GM18499 (cell line): ENCODE data around the gene ROGDI.
A peak's percentile ranks its signal among the peaks of the same experiment; 100 is the strongest.

Experiments used
- ATAC-seq: cut with Tn5 transposase; IDR thresholded peaks from one replicate; pipeline ENCODE4 v1.9.1; 2021; ENCODE audit warnings: moderate number of reproducible peaks; ENCODE audit not compliant: insufficient read depth, unreplicated experiment

ROGDI gene, protein sequence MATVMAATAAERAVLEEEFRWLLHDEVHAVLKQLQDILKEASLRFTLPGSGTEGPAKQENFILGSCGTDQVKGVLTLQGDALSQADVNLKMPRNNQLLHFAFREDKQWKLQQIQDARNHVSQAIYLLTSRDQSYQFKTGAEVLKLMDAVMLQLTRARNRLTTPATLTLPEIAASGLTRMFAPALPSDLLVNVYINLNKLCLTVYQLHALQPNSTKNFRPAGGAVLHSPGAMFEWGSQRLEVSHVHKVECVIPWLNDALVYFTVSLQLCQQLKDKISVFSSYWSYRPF

DNA sequence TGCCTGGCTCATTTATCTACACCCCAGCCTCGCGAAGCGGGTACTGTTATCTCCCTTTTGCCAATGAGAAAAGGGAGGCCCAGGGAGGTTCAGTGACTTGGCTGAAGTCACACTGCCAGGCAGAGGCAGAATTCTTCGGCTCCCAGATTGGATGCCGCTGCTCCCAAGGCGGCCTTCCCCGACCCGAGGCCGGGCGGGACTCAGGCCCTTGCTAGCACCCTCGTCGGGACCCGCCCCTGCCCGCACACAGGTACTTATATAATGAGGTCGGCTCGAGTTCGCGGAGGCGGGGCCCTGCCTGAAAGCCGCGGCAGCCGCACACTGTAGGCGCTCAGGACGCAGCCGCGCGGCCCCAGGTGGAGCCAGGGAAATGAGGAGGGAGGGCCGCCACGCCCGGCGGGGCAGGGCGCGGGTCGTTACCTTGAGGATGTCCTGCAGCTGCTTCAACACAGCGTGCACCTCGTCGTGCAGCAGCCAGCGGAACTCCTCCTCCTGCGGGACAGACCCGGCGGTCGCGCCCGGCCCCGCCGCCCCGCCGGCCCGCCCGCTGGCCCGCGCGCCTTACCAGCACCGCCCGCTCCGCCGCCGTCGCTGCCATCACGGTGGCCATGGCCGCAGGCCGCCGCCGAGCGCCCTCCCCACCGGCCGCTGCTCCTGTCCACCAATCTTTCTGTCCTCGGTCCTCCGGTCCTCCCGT, at the start of gene ROGDI:
Gene ROGDI, minus strand, starts transcription at position 672 of the 697 bp plus-strand sequence. Its CDS starts 62 bp downstream, at position 610.
- peak; percentile 42 for ATAC-seq

DNA sequence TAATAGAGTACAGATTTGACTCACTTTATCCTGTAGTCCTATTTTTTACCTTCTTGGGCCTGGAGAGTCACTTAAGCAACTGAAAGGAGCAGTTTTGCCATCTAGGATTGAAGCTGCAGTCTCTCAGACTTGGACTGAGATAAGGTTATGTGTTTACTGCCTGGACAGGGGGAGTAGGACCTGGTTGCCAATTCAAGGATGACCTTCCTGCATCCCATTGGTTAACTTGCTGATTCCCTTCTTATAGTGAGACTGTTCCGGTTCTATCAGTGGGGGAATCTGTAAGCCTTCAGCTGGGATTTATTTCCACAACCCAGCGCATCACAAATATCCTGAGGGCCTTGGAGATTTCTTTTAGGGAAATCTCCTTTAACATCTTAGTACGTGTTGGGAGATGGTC, 47.8 kb upstream of the ROGDI start:
- ATAC-seq, result no peak

DNA sequence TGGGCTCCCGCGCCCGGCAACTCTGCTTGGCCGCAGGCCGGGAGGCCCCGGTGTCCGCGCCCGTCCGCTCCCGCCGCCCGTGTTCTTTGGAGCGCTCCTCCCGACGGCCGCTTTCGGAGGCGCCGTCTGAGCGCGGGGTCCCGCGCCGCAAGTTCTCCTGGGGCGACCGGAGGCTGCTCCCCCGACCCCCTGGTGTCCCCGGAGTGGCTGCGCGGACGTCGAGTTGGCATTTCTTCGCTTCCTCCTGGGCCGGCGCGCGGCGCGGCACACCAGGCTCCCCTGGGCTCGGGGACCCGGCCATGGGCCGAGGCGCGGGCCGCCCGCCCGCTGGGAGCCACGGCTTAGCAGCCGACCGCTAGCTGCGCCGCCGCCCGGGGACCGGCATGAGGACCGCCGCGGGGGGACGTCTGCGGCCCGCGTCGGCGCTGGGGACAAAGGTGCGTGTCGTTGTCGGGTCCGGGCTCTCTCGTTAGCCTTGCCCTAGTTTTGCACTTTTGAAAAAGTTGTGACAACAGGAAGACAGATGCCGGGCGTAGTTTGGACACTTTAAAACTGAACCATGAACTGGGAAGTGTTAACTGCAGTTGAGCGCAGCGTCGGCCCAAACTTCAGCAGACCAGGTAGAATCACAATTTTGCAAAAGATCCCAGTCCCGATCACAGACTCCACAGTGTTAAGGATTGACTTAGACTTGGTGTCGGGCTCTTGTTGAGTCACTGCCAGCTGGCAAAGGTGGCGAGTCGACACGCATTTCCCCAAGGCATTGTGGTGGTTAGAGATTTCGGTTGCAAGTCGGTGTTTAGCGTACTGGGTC, 45.5 kb upstream of the ROGDI start:
- peak; percentile 2 for ATAC-seq

DNA sequence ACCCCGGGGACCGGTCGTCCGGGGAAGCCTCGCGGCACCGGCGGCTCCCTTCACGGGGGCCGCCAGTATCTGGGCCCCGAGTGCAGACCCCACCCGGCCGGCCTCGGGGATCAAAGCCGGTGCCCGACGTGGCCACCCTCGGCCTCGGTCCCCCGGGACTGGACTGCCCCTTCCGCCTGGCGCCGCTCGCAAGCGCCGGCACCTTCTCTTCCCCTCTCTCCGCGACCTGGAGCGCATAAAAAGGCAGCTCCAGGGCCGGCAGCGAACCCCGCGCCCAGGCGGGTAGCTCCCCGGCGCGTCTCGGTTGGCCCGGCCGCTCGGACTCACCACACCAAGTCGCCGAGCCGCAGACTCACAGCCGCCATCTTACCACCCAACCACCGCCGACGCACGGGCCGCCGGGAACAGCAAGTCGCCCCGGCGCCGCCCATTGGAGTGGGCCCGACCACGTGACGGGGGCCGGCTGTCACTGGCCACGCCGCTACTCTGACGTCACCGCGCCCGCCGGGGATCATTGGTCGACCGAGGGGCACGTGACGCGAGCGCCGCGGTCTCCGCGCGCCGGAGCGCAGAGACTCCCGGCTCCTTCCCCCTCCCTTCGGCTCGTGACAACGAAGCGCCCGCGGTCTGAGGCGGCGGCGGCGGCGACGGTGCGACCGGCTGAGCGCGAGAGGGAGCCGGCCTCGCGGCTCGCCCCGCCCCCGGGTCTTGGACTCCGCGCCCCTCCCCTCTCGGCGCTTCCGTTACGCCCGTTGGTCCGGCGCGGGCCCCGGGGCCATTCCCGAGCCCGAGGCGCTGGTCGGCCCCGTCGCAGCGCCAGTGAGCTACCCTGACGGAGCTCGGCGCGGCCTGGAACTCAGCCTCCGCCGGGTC, 44.7 kb upstream of the ROGDI start, which contains the start of the genes GLYR1 and UBN1:
Gene GLYR1, minus strand, starts transcription at position 388 of the 873 bp plus-strand sequence. Its CDS starts 23 bp downstream, at position 365.
Gene UBN1, plus strand, starts transcription at position 581 of the 873 bp plus-strand sequence. CDS start 5,437 bp downstream, outside the sequence.
- ATAC-seq, result peak; percentile 63

DNA sequence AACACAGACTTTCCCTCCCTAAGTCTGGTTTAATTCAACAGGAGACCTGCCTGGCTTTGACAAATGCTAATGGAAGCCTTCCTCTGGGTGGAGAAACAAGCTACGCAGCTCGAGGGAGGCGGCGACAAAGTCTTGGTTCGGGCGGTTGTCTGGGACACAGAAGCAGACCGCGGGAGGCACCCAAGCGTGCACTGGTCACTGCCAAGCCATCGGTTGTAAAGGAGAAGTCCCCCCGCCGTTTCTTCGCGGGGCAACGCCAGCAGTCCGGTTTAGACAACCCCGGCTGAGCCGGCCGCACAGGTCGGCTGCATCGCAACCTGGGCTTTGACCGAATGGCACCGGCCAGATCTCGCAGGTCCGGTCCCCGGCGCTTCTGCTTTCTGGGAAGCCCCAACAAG, 44.1 kb upstream of the ROGDI start:
- no peak for ATAC-seq

DNA sequence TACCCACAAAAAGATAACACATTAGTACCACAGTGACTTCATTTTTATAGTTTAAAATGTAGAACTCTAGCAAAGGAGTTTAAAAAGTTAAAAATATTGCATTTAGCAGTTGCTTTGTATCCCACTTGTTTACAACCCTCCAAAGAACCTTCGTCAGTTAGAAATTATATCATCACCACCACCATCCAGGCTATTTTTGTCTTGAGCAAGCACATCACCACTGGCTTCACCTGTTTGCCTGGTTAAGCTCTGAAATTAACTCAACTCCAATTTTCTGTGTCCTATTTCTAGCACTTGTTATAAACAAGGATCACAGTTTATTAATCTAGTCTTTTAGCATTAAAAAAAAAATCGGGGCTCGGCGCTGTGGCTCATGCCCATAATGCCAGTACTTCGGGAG, 38.6 kb upstream of the ROGDI start:
- ATAC-seq, result no peak

DNA sequence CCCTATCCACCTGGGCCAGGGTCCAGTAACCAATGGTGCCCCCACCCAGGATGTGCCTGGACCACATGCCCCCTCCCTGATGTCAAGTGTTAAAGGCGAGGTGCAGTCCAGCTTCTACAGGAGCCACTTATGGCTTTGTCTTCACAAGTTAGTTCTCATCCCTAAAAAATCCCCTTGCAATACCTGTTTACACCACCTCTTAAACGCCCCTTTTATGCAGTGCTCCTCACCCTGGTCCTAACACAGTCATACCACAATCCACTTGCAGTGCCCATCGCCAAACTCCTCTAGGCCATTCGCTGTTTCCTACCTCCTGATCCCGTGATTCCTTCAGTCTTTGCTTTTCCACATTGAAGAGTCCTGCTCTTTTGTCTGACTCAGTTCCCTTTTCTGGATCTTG, 37.5 kb upstream of the ROGDI start:
- ATAC-seq, result no peak

DNA sequence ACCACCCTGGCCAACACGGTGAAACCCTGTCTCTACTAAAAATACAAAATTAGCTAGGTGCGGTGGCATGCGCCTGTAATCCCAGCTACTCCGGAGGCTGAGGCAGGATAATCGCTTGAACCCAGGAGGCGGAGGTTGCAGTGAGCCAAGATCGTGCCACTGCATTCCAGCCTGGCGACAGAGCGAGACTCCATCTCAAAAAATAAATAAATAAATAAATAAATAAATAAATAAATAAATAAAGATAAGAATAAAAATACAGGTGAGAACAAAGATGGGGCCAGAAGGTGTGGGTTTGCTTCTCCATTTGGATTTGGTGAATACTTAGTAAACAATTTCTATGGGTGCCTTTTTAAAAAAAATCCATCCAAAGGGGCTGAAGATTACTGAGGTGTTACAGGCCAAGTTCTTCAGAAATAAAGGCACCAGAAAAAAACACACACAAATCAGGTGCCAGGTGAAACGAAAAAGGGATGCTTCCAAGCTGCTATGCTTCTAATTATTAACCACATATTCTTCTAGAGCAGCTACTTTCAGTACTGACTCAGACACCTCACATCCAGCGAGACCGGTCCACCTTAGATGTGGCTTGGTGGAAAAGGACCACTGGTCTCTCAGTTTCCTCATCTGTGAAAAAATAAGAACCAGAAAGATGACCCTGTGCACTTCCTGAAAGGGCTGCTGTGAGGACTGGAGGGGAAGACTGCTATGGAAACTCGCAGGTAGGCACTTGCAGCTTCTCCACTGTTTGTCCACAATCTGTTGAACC, 35.5 kb upstream of the ROGDI start:
- ATAC-seq, result no peak

DNA sequence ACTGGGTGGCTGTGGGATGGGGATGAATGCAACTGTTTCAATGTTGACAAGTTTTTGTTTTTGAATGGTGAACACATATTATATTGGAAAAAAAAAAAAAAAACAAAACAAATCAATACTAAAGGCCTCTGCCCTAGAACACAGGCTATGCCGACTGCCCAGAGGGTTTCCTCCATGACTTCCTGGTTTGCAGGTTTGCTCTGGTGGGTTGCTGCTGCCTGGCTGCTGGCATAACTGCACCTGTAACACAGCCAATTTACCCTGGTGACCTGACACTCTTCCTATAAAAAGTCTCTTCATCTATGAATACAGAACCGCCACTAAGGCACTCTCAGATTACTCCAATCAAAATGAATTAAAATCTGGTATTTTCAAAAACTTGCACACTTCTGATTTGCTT, 34.3 kb upstream of the ROGDI start:
- no peak for ATAC-seq

DNA sequence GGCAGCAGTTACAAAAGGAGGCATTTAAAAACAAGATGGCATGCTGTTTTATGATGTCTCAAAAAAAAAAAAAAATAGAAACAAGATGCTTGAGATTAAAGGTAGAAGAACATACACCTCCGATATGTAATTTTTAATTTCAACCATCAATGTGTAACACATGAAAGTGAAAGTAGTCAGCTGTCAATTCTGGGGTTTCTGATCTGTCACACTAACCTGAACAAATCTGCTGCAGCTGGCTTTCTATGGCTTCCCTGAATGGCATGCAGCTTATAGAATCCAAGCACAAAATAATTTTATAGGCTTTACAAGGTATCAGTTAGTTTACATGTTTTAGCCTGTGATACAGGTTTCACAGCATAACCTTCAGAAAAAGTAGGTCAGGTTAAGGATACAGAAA, 31.2 kb upstream of the ROGDI start:
- ATAC-seq, result no peak

DNA sequence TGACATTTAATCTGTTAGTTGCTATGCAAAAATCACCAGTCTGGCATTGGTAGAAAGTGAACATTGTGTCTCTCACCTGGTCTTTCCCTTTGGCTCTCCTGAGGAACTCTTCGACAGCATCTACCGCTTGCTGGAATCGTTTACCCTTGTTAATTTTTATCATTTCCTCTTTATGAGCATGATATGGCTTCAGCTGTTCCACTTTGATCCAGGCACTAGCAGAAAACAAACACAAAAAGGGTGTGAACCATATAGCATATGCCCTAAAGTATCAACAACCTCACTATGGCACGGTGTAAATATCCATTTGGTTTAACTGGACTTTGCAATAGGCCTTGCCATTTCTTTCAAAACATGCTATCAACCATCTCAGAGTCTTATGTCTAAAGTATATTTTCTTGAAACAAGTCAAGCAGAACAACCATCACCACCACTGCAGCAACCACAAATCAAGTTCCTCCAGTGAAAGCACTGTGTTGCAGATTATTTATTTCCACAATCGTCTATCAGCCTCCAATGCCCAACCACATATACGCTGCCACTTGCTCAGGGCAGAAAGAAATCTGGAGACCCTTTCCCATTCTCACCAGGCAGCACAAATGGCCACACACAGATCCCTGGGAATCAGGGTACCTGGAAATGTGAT, 30.4 kb upstream of the ROGDI start:
- no peak for ATAC-seq

DNA sequence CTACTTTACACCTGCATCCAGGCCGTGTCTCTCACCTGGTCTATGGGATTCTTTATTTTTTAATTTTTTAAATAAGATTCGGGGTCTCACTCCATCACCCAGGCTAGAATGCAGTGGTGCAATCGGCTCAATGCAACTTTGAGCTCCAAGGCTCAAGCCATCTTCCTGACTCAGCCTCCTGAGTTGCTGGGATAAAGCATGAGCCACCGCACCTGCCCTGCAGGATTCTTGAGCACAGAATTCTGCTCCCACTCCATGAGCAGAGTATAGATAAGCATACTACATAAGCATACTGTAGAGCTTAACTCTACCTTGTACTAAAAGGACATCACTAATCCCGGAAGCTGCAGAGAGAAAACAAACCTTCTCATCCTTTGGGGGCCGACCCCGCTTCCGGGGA, 29.2 kb upstream of the ROGDI start:
- no peak for ATAC-seq

DNA sequence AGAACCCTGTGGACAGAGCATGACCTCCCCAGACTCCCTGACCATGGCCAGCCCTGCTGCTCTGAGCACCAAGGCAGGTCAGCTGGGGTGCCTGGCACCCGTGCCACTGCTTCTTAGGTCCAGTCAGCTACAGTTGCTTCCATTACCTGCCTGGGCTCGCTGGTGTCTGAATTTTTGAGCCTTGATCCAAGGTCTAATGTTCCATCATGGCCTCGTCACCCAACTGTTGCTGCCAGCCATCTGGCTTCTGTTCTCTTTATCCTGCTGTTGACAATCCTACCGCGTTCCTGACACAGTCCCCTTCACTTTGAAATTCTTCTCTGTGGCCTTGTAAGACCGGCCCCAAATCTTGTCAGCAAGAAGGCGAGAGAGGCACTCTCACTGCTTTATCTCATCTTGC, 28.0 kb upstream of the ROGDI start:
- ATAC-seq, result no peak

DNA sequence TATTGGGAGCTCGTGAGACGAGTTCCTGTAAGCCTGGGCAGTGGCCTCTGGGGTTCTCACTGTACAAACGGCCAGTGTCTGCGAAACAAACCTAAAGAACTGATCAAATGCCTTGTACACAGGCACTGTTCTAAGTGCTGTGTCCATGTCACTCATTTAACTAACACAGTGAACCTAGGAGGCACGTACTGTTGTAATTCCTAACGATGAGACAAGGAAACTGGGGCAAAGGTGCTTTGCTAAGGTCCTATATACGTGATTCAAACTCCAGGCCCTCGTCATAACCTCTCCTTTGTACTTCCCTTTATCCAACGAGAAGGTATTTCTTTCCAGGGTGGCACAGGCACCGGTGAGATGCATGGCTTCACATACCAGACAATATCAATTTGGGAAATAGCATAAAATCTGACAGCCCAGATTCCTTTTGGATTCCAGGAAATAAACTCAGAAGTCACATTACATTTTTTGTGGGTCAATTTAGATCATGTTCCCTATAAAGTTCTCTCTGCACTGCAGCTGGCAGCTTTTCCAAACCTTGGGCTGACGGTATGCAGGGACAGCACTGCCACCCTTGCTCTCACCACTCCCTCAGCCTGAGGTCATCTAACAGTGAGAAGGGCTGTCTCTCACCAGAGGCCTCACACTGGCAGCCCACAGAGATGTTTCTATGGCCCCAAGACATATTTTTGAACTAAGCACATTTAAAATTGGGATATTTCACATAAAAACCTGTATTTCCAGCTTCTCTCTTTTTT, 26.3 kb upstream of the ROGDI start:
- no peak for ATAC-seq

DNA sequence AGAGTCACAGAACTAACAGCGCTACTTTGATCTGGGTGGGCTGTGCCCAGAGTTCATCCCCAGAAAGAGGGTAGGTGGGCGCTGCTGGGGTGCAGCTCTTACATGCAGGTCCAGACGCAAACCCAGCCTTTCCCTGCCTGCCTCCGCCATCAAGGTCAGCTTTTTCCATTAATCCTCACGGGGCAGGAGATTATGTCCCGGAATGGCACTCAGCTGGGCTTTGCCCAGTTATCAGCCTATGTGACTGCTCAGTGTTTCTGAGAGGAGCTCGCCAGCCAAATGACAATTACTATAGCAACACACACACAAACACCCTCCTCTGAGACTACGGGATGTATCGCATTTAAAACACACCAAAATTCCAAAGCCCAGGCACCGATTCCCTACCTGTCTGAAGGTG, 24.5 kb upstream of the ROGDI start:
- ATAC-seq, result no peak

DNA sequence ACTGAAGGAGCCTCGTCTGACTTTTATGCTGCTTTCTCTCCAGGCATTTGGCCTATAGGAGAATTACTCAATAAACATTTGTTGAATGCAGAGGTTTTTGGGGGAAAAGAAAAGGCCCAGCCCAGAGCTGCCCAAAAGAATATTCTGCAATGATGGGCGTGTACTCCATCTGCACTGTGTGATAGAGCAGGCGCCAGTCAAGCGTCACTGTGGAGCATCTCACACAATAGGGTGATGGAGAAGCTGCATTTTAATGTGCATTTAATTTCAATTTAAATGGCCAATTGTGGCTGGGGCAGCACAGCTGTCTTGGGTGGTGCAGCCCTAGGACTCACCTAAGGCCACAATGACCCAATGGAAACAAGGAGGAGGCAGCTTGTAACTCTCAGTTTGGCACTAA, 24.1 kb upstream of the ROGDI start:
- ATAC-seq, result no peak

DNA sequence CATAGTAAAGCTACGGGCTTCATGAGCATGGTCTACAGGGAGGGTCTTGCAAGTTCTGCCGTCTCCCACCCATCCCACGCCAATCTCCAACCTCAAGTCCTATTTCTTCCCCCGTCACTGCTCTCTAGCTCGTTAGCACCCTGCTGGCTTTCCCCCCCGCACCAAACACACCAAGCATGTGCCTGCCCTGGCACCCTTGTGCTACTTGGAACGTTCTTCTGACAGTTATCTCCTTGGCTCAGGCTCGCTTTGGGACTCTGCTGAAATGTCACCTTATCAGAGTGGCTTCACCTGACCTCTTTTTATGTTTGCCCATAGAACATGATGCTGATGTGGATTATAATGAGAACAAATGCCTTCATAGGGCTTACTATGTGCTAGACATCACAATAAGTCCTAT, 22.8 kb upstream of the ROGDI start:
- no peak for ATAC-seq

DNA sequence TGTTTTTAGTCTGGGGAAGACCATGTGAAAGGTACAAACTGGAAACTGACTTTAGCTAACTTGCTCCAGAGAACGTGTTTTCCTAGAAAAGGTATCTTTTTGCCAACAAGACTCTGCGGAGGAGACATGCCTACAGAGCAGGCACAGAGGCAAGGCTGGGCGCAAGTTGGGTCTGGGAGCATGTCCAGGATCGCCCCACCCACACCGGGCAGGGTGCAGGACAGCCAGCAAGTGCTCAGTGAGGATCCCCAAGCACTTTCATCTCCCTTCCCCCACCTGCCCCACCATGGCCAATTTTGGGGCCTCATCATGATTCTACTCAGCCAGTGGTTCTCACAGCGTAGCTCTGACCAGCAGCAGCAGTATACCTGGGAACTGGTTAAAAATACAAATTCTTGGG, 18.2 kb upstream of the ROGDI start:
- ATAC-seq, result no peak
